AG10803 (cell line): ENCODE results near the gene NABP1.

Experiments
- DNase-seq: peaks from one replicate; pipeline ENCODE4 v3.0.0; 2010; ENCODE audit warnings: low read depth
- H3K4me3 ChIP-seq: 2 replicates; pipeline ENCODE4 v1.5.1; 2011; ENCODE audit warnings: mild to moderate bottlenecking, low read length, control low read depth
- TF ChIP-seq, protein P1 (sequence below): conservative IDR thresholded peaks from 2 replicates; pipeline ENCODE4 v1.5.1; 2011; ENCODE audit warnings: mild to moderate bottlenecking, low read length, control low read depth, inconsistent platforms

NABP1 gene

DNA sequence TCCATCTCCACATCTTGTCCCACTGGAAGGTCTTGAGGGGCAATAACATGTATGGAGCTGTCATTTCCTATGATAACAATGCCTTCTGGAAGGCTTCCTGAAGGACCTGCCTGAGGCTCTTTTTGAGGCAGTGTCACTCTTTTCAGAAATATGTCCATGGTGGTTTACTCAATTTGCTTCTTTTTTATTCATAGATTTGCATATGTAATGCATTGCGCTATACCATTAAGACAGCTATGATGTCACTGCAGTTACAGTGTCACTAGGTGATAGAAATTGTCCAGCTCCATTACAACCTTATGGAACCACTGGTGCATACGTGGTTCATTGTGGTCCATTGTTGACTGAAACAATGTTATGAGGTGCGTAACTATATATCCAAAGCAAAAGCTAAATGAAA lies 19.9 kb downstream of the NABP1 start:
- DNase-seq: no peak
- H3K4me3 ChIP-seq: no peak overlapping the region
- TF ChIP-seq, protein P1, sequence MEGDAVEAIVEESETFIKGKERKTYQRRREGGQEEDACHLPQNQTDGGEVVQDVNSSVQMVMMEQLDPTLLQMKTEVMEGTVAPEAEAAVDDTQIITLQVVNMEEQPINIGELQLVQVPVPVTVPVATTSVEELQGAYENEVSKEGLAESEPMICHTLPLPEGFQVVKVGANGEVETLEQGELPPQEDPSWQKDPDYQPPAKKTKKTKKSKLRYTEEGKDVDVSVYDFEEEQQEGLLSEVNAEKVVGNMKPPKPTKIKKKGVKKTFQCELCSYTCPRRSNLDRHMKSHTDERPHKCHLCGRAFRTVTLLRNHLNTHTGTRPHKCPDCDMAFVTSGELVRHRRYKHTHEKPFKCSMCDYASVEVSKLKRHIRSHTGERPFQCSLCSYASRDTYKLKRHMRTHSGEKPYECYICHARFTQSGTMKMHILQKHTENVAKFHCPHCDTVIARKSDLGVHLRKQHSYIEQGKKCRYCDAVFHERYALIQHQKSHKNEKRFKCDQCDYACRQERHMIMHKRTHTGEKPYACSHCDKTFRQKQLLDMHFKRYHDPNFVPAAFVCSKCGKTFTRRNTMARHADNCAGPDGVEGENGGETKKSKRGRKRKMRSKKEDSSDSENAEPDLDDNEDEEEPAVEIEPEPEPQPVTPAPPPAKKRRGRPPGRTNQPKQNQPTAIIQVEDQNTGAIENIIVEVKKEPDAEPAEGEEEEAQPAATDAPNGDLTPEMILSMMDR: no peak

DNA sequence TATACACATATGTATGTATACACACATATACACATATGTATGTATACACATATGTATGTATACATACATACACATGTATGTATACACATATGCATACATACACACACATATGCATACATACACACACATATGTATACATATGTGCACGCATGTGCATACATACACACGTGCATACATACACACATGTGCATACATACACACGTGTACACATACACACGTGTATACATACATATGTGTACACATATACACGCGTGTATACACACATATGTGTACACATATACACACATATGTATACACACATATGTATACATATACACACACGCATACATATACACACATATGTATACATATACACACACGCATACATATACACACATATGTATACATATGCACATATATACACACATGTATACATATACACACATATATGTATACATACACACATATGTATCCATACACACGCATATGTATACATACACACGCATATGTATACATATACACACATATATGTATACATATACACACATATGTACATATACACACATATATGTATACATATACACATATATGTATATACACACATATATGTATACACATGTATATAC lies 21.5 kb downstream of the NABP1 start:
- no peak for DNase-seq
- H3K4me3 ChIP-seq: no peak overlapping the region
- TF ChIP-seq, protein P1: no peak

DNA sequence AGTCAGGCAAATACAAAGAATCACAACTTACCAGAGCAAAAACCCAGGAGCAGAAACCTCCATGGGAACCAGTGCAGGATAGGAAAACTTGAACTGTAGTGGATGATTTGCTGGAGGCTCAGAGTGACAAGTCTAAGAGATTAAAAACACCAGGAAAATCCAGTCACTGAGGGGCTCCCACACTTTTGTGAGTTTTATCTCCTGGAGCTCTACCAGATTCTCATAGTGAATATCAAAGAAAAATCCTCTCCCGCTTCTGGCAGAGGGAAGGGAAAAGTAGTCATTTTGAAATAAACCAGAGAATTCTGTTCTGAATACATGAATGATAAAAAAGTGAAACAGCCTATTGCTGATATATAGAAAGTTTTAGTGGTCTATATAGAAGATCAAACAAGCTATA lies 23.1 kb downstream of the NABP1 start:
- no peak overlapping the region for H3K4me3 ChIP-seq
- TF ChIP-seq, protein P1: no peak
- DNase-seq: no peak

DNA sequence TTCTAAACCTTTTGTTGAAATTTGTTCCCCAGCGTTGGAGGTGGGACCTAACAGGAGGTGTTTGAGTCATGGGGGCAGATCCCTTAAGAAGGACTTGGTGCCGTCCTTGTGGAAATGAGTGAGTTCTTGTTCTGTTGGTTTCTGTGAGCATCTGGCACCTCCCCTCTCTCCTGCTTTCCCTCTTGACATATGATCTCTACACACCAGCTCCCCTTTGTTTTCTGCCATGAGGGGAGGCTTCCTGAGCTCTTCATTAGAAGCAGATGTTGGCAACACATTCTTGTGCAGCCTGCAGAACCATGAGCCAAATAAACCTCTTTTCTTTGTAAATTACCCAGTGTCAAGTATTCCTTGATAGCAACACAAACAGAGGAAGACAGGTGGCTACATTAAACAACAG lies 23.8 kb downstream of the NABP1 start:
- peak; percentile 39 for DNase-seq
- H3K4me3 ChIP-seq: no peak overlapping the region
- TF ChIP-seq, protein P1: no peak

DNA sequence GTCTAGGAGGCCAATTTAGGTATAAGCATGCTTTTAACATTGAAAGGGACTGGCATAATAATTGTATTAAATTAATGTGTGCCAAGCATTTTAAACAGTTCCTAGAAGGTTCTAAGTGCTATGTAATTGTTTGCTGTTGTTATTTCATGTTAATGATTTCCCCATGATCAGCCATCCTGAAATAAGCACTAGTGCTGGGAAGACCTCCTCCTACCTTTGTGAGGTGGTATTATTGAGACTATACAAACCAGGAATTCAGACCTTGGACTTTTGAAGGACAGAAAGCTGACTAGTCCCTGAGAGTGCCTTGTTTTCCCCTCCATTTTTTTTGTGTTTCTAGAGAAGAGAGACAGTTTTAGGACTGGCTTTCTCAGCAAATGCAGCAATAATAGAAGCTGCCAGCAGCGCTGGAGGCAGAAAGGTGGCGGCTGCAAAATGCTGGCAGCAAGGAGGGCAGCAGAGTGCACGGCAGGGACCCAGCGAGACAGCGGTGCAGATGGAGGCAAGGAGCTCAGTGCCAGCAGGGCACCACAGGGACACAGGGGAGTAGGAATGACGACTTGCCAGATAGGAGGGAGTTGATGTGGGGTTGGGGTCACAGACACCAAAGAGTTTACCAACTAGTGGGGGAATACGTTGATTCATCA lies 25.3 kb downstream of the NABP1 start:
- TF ChIP-seq, protein P1: no peak
- DNase-seq: no peak
- H3K4me3 ChIP-seq: no peak overlapping the region

DNA sequence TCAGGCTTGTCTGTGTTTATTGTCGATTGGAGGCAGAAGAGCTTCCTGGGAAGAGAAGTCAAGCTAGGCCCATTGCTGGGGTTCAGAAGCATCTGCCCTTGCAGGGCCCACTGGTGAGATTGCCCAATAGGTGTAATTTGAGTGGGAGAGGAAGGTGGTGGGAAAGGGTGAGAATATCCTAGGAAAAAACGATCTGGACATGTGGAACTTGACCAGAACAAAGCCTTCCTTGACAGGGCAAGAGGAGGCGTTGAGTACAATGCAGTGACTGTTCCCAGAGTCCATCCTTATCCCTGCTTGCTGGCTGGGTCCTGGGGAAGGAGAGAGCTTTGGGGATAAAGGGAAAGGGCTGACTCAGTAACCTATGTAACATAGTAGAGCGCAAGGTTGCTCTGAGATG lies 27.1 kb downstream of the NABP1 start:
- DNase-seq: no peak
- H3K4me3 ChIP-seq: no peak overlapping the region
- TF ChIP-seq, protein P1: no peak

DNA sequence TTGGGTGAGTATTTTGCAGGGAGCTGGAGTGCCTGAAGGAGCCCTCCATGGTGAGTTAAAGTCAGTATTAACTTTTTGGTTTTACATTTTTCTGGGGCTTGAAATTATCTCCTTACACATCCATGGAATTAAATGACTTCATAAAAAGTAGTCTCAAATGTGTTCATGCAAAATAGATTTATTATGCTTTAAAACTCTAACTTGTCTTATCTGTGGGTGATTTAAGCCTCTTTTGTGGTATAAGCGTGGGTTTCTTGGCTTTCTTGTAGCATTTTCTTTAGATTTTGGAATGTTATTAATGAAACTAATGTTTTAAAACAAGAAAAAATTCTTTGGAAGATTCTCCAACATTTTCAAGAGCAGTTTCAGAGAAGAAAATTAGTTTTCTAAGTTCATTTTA lies 27.8 kb downstream of the NABP1 start:
- no peak overlapping the region for H3K4me3 ChIP-seq
- TF ChIP-seq, protein P1: no peak
- DNase-seq: no peak
